HG02973 (cell line): Measurements from ENCODE around the gene WNK1.
A peak's percentile ranks its signal among the peaks of the same experiment; 100 is the strongest.

Experiments used
- ATAC-seq: cut with Tn5 transposase; IDR thresholded peaks from one replicate; pipeline ENCODE4 v1.9.1; 2021; ENCODE audit warnings: moderate library complexity; ENCODE audit not compliant: unreplicated experiment

Gene WNK1

DNA sequence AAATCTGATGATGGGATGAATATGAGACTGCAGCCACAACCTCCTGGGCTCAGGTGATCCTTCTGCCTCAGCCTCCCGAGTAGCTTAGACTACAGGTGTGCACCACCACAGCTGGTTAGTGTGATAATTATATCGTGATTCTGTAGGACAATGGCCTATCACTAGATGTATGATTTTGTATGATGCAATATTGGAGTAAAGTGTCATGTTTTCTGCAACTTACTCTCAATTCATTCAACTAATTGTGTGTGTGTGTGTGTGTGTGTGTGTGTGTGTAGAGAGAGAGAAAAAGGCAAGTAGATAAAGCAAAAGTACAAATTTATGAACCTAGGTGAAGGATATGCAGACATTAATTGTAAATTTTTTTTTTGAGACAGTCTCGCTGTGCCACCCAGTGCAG is 186.4 kb downstream of the WNK1 start:
- no peak for ATAC-seq

DNA sequence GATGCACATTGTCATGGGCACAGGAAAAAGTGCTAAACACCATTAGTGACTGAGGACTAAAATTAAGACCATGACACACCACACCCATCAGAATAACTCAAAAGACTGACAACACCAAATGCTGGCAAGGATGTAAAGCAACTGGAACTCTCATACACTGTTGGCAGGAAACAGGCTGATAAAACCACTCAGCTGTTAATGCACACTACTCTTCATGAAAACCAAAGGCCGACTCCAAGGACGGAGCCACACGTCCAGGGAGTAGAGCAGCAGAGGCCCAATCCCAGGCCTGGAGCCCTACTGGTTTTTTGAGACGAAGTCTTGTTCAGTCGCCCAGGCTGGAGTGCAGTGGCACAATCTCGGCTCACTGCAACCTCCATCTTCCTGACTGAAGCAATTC is 190.7 kb downstream of the WNK1 start:
- no peak for ATAC-seq

DNA sequence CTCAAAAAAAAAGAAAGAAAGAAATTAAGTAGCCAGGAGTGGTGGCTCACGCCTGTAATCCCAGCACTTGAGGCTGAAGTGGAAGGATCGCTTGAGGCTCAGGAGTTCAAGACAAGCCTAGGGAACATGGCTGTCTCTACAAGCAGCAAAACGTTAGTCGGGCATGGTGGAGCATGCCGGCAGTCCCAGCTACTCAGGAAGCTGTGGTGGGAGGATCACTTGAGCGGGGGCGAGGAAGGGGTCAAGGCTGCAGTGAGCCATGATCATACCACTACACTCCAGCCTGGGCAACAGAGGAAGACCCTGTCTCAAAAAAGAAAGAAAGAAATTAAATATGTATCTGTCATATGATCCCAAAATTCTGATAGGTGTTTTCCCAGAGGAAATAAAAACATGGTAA is 191.8 kb downstream of the WNK1 start:
- ATAC-seq, result no peak

DNA sequence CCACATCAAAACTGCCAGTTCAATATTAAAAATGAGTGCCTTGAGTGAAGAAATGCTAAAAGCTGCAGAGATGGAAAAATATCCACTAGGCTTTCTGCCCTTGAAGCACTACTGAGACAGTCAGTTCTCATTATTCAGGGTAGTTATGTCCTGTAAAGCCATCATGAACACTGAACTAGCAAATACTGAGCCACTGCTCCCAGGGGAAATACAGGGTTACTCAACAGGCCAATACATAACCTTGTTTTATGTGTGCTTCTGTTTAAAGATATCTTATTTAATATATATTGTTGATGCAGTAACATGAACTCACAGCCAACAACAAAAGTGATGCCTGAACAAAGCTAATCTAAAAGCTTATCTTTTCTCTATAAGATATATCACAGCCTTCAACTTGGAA is 193.8 kb downstream of the WNK1 start:
- ATAC-seq, result no peak

DNA sequence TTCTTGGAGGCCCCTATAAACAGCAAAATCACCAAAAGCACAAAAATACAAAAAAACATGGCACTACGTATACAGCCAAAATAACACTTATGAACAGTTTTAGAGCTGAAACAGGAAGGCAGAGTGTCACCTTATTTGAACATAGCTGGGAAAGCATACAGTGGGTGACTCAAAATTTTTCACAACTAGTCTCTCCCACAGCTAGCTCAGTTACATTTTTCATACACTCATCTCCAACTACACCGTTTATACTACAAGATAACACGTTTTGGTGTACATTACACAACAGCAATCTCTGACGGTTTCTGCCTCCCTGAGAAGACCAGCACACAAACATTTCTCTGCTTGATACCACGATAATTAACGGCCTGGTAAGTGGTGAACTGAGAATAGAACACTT is 194.3 kb downstream of the WNK1 start:
- ATAC-seq, result no peak

DNA sequence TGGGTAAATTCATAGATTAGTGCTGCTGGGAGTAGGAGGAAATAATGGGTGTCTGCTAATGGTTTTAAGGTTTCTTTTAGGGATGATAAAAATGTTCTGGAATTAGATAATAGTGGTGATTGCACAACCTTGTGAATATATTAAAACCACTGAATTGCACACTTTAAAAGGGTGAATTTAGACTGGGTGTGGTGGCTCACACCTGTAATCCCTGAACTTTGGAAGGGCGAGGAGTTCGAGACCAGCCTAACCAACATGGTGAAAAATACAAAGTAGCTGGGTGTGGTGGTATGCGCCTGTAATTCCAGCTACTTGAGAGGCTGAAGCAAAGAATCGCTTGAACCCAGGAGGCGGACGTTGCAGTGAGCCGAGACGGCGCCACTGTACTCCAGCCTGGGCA is 195.9 kb downstream of the WNK1 start:
- no peak for ATAC-seq

DNA sequence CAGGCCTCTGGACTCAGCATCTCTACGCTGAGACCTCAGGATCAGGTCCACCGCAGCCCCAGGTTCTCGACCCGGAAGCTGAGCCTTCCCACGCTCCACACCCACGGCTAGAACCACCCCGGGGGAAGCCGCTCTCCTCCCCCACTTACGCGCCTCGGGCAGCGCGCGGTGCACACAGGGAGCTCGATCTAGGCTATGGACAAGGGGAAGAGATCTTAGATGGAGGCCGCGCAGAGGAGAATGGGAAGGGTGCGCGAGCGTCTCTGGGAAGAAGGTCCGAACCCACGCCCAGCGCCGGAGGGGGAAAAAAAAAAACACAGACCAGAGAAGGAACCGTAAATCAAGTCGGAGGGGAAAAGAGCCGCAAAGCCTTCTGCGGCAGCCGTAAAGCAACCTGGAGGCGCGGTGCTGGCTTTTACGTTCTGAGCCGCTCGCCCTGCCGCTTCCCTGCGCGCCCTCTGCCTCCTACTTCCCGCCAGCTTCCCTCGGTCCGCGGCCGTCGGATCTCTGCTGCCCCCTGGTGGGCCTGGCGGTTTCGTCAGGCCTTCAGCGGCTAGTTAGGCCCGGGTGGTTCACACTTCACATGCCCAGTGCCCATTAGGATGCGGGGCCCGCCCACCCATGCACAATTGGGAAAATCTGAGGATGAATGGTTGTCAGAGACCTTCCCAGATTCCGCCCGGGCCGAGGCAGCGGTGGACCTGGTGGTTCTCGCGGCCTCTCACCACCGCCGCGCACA is 197.2 kb downstream of the WNK1 start, which contains the start of gene RAD52:
TSS of gene RAD52 (minus strand) at position 242 of the 739 bp plus-strand sequence. CDS start 16,636 bp downstream, outside the sequence.
- peak; percentile 74 for ATAC-seq

DNA sequence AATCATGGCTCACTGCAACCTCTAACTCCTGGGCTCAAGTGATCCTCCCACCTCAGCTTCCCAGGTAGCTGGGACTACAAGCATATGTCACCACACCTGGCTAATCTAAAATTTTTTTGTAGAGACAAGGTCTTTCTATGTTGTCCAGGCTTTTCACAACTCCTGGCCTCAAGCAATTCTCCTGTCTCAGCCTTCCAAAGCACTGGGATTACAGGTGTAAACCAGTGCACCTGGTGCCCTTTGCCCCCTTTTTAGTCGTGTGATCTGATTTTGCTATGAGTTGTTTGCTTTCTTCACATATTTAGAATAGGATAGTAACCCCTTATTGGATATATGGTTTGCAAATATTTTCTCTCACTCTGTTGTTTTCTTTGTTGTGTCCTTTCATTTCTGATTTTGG is 198.8 kb downstream of the WNK1 start:
- no peak for ATAC-seq

DNA sequence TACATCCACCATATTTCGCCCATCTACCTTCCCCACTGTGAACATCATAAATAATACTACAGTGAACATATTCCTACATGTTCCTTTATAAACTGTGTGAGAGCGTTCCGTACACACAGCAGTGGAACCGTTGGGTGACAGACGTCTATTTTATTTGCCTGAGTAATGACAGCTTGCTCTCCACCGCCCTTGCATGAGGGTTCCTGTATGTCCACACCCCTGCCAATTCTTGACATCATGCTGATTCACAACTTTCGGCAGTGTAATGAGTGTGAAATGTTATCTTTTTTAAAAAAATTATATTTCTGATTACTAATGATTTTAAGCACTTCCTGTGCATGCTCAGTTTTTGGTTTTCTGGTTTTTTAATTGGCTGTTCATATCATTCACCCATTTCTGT is 201.4 kb downstream of the WNK1 start:
- no peak for ATAC-seq

DNA sequence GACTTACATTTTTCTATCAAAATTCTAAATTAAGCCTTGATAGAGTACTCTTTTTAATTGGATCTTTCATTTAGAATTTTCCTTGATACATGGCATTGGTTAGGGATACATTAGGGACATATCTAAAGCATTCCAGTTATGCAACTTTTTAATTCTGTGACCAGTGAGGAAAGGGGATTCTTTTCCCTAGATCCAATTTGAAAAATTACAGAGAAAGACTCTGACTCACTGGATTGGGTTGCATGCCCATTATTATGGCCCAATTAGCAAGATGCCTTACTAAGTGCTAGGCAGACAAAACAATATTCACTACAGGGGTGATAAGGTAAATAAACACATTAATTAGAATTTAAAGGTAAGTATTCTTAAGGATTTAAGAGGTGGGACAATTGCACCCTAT is 202.4 kb downstream of the WNK1 start:
- no peak for ATAC-seq

DNA sequence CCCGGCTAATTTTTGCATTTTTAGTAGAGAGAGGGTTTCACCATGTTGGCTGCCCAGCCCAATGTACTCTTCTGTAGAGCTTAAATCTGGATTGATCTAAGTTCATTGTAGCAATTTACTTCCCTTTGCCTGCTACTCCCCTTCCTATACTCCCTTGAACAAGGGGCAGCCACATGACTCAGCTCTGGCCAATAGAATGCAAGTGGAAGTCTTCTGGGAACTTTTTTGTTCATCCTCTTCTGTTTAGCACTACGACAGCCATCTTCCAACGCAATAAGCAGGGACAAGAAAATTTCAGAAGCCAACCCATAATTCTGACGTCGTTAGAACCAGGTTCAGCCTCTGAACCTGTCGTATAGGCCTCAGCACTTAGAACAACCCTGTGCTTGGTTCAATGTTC is 203.6 kb downstream of the WNK1 start:
- ATAC-seq, result no peak

DNA sequence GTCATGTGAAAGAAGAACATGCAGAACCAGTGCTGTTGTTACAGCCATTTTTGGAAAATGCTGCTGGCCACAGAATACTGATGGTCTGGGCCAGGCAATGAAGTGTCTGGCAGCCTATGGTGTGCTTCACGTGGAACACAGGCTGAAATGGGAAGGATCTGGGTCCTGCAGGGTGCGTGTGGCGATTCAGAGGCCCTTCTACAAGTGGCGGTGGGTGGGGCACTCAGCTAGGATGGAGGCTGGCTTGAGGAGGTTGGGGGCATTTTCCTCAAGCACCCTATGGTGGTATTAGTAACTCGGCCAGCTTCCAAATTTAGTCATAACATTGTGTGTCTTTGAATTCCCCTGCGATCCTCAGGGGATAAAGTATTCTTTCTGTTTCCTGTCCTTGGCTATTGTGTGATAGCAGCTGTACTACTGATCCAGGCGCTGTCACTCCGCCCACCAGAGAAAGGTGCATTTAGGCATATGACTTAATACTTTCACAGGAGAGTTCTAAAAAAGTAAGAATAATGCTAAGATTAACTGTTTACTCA is 206.3 kb downstream of the WNK1 start:
- ATAC-seq, result no peak
